ENCODE data around the gene CKMT2. TPM values are rescaled to one million over a fixed set of nuclear protein-coding genes. Genes with fewer than 3 reads are reported as not detected.

The CKMT2 gene
- total and polyA plus RNA-seq, 2 donors (not counting 3 experiments of a cell fraction or from before 2014, with no cell fraction given): not detected

DNA sequence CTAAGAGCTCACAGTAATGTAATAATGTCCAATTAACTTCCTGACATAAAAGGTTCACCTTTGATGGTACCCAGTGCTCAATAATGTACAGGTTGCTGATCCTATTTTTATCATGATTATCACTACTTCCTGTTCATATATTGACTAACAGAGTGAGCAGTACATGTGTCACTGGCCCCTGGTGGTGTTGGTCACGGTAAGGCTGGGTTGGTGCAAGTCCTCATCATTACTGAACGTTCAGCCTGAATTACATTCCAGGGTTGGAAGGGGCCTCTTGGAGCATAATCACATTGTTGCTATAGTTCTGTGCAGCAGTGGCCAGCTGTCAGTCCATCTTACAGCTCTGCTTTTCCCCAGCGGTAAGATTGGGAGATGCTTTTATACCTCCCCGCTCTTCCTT is 24.2 kb upstream of the CKMT2 start:
- dilution Hi-C loops (cut with MboI; ENCODE audit: extremely low pct_ligation_motif_present, low sequenced_read_pairs): no loop called here
- Histone ChIP-seq H3K4me3 (replicated peaks in 1 of 3; ENCODE audit: insufficient read depth in 1 of 3, low read depth in 1 of 3, low read length in 3 of 3) (no peak overlapping the region), H3K27ac (ENCODE audit: insufficient read depth, low read depth, low read length) (no peak overlapping the region), H3K4me2 (ENCODE audit: insufficient read depth, low read length) (no peak overlapping the region), H3K27me3 (ENCODE audit: control insufficient read depth in 2 of 2, insufficient read depth in 2 of 2, low read length in 2 of 2) (no peaks in the 10 kb centered on the region), H3K9me3 (replicated peaks; ENCODE audit: control insufficient read depth, insufficient read depth, low read length) (no peaks in the 10 kb centered on the region), H3K36me3 (ENCODE audit: control insufficient read depth in 2 of 2, extremely low read depth in 1 of 2, insufficient read depth in 2 of 2, low read length in 2 of 2) (no peaks in the 10 kb centered on the region), H2AFZ (ENCODE audit: low read depth, low read length) (no peak overlapping the region), H3K79me2 (ENCODE audit: control insufficient read depth, insufficient read depth, low read length) (no peaks in the 10 kb centered on the region), H3K9ac (replicated peaks; ENCODE audit: extremely low read depth, insufficient read depth, low read length) (no peak overlapping the region), H3K9me1 (replicated peaks; ENCODE audit: control insufficient read depth, extremely low read depth, insufficient read depth, low read length) (no peaks in the 10 kb centered on the region), H3K4me1 (ENCODE audit: control insufficient read depth, extremely low read depth, insufficient read depth, low read length) (no peaks in the 10 kb centered on the region), H4K20me1 (replicated peaks; ENCODE audit: control insufficient read depth, extremely low read depth, insufficient read depth, low read length) (no peaks in the 10 kb centered on the region)
- DNase-seq (ENCODE audit: low read depth, low spot score) (no peak), FAIRE-seq (no peak)
- CTCF ChIA-PET: no interaction called here
- POLR2A ChIA-PET: no interaction called here
- intact Hi-C loops (cut with micrococcal nuclease): no loop called here
- BruUV-seq (replicated peaks): no TSS peak
- TF ChIP-seq JUN (IDR thresholded peaks at IDR 0.05; ENCODE audit: borderline replicate concordance, insufficient read depth, insufficient read length, low read depth) (no peak), FOS (IDR thresholded peaks at IDR 0.05; ENCODE audit: borderline replicate concordance, insufficient read depth, low read length) (no peak)

DNA sequence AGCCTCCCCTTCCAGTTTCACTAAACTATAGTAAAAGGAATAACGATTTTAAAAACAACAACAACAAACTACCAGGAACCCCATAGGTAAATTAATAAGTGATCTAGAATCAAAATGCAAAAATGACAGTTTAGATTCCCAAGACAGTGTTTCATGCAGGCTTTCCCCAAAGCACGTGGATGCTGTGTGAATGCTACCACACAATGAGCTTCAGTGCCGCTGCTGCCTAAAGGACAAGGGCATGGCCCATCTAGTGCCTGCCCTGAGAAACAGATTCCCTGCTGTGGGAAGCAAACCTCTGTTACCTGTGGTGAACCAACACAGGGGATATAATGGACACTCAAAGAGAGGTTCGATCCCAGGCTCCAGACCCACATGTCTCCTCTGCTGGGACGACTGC is 23.7 kb upstream of the CKMT2 start:
- Histone ChIP-seq H3K9me1 (replicated peaks; ENCODE audit: control insufficient read depth, extremely low read depth, insufficient read depth, low read length) (no peaks in the 10 kb centered on the region), H3K4me2 (ENCODE audit: insufficient read depth, low read length) (no peak overlapping the region), H4K20me1 (replicated peaks; ENCODE audit: control insufficient read depth, extremely low read depth, insufficient read depth, low read length) (no peaks in the 10 kb centered on the region), H3K4me3 (replicated peaks in 1 of 3; ENCODE audit: insufficient read depth in 1 of 3, low read depth in 1 of 3, low read length in 3 of 3) (no peak overlapping the region), H3K36me3 (ENCODE audit: control insufficient read depth in 2 of 2, extremely low read depth in 1 of 2, insufficient read depth in 2 of 2, low read length in 2 of 2) (no peaks in the 10 kb centered on the region), H3K79me2 (ENCODE audit: control insufficient read depth, insufficient read depth, low read length) (no peaks in the 10 kb centered on the region), H3K4me1 (ENCODE audit: control insufficient read depth, extremely low read depth, insufficient read depth, low read length) (no peaks in the 10 kb centered on the region), H3K27ac (ENCODE audit: insufficient read depth, low read depth, low read length) (no peak overlapping the region), H3K9ac (replicated peaks; ENCODE audit: extremely low read depth, insufficient read depth, low read length) (no peak overlapping the region), H2AFZ (ENCODE audit: low read depth, low read length) (no peak overlapping the region), H3K27me3 (ENCODE audit: control insufficient read depth in 2 of 2, insufficient read depth in 2 of 2, low read length in 2 of 2) (no peaks in the 10 kb centered on the region), H3K9me3 (replicated peaks; ENCODE audit: control insufficient read depth, insufficient read depth, low read length) (no peaks in the 10 kb centered on the region)
- CTCF ChIA-PET: interaction anchor here (0.9 kb wide), 1 partner anchor 90 kb away, joined by 3 read pairs; no protein-coding TSS in a partner anchor
- FAIRE-seq (no peak), DNase-seq (ENCODE audit: low read depth, low spot score) (no peak)
- POLR2A ChIA-PET: no interaction called here
- TF ChIP-seq, protein P1, sequence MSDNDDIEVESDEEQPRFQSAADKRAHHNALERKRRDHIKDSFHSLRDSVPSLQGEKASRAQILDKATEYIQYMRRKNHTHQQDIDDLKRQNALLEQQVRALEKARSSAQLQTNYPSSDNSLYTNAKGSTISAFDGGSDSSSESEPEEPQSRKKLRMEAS (IDR thresholded peaks at IDR 0.05; ENCODE audit: insufficient read depth, insufficient read length): no peak
- TF ChIP-seq EZH2 (IDR thresholded peaks at IDR 0.05; ENCODE audit: borderline replicate concordance, low read depth, low read length, severe bottlenecking) (no peak), JUN (IDR thresholded peaks at IDR 0.05; ENCODE audit: borderline replicate concordance, insufficient read depth, insufficient read length, low read depth) (no peak), FOS (IDR thresholded peaks at IDR 0.05; ENCODE audit: borderline replicate concordance, insufficient read depth, low read length) (no peak)
- TF ChIP-seq, protein P2, sequence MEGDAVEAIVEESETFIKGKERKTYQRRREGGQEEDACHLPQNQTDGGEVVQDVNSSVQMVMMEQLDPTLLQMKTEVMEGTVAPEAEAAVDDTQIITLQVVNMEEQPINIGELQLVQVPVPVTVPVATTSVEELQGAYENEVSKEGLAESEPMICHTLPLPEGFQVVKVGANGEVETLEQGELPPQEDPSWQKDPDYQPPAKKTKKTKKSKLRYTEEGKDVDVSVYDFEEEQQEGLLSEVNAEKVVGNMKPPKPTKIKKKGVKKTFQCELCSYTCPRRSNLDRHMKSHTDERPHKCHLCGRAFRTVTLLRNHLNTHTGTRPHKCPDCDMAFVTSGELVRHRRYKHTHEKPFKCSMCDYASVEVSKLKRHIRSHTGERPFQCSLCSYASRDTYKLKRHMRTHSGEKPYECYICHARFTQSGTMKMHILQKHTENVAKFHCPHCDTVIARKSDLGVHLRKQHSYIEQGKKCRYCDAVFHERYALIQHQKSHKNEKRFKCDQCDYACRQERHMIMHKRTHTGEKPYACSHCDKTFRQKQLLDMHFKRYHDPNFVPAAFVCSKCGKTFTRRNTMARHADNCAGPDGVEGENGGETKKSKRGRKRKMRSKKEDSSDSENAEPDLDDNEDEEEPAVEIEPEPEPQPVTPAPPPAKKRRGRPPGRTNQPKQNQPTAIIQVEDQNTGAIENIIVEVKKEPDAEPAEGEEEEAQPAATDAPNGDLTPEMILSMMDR (IDR thresholded peaks at IDR 0.05; ENCODE audit: extremely low read depth in 1 of 2, insufficient read depth in 1 of 2, low read depth in 1 of 2, low read length in 2 of 2): no peak
- BruUV-seq (replicated peaks): no TSS peak
- dilution Hi-C loops (cut with MboI; ENCODE audit: extremely low pct_ligation_motif_present, low sequenced_read_pairs) (no loop called here), intact Hi-C loops (cut with micrococcal nuclease) (no loop called here)
